ENCODE data around the gene CEPT1. TPM values are rescaled to one million over a fixed set of nuclear protein-coding genes. Genes with fewer than 3 reads are reported as not detected.
"Not testable (repeated sequence)": the region's sequence is repeated elsewhere in the genome, so short reads cannot be mapped to it uniquely, and the experiment has no call there.

Gene CEPT1
- total RNA-seq, result 10 to 100 TPM in 8 of 10 donors, 1 to 10 TPM in 2; 8.5 to 17.2 (median 13.1) TPM
- 10 to 100 TPM in 1 of 2 donors, 1 to 10 TPM in 1; 6.6 to 19.5 TPM for polyA plus RNA-seq
- long read RNA-seq, donor 1, partial matches to known transcripts, result 0 of 10 reads
- long read RNA-seq, donor 1, other reads (novel, unspliced or antisense), result 6 of 10 reads
- long read RNA-seq, donor 2, partial matches to known transcripts, result 2 of 14 reads
- long read RNA-seq, donor 2, other reads (novel, unspliced or antisense), result 7 of 14 reads
- long read RNA-seq, donor 3, transcript CEPT1-201 (9 exons, 2,198 nt), result major isoform, 15 of 29 reads
- long read RNA-seq, donor 3, partial matches to known transcripts, result 4 of 29 reads
- long read RNA-seq, donor 3, other reads (novel, unspliced or antisense), result 10 of 29 reads

DNA sequence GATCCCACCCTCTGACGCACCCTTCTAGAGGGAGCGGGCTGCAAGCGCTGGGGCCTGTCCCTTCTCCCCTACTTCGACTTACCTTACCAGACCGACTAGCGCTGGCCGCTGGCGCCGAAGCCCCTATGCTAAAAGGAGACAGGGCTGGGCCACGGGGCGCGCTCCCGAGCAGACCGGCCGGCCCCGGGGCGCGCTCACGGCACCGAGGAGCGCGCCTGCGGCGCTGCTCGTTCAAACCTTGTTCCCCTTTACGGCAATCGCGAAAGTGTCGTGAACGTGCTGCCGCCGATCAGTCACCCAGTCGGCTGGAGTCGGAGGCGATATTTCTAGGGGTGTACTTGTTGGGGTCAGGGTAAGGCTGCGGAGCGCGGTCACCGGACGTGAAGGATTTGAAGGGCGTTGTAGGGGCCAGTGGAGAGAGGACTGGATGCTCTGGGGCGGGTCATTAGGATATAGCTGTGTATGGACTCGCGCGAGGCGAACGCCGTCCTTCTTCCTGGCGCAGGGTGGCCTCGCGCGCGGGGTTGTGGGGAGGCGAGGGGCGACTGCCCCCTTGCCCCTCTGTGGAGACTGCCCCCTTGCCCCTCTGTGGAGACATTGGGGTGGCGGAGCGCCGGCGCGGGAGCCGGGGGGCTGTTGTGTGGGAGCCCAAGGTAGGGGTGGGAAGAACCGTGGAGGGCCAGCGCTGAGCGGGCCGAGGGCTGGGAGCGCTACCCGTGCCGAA lies at the start of gene CEPT1, which contains the start of gene DRAM2:
Gene CEPT1, plus strand, starts transcription at position 268 of the 724 bp plus-strand sequence. CDS start 7,492 bp downstream, outside the sequence.
Gene DRAM2, minus strand, starts transcription at position 138 of the 724 bp plus-strand sequence. CDS start 8,539 bp downstream, outside the sequence.
- Histone ChIP-seq H3K4me3 (peak within 1 kb of the TSS; percentile 67 to 96 (median 88)), H3K9me3 (no peaks in the 10 kb centered on the region), H3K27ac (peak within 1 kb of the TSS; percentile 76 to 98 (median 94)), H3K4me1 (peaks cover 3 to 56% (median 33%) of the 10 kb centered on the region in 9 donors), H3K27me3 (no peaks in the 10 kb centered on the region), H3K36me3 (peaks cover 0 to 34% (median 12%) of the 10 kb centered on the region in 9 donors)
- intact Hi-C loops (cut with DNase I), result no loop called here
- TF ChIP-seq, protein P1, sequence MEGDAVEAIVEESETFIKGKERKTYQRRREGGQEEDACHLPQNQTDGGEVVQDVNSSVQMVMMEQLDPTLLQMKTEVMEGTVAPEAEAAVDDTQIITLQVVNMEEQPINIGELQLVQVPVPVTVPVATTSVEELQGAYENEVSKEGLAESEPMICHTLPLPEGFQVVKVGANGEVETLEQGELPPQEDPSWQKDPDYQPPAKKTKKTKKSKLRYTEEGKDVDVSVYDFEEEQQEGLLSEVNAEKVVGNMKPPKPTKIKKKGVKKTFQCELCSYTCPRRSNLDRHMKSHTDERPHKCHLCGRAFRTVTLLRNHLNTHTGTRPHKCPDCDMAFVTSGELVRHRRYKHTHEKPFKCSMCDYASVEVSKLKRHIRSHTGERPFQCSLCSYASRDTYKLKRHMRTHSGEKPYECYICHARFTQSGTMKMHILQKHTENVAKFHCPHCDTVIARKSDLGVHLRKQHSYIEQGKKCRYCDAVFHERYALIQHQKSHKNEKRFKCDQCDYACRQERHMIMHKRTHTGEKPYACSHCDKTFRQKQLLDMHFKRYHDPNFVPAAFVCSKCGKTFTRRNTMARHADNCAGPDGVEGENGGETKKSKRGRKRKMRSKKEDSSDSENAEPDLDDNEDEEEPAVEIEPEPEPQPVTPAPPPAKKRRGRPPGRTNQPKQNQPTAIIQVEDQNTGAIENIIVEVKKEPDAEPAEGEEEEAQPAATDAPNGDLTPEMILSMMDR (IDR thresholded peaks at IDR 0.05), result peak in 1 of 9 donors; percentile 1
- DNase-seq, result peak; percentile 89 to 99
- ATAC-seq, result peak; percentile 96 to 98 (median 98)
- 0 to 1% methylated on average over 68 of the region's 68 CpGs for WGBS, 2 donors

DNA sequence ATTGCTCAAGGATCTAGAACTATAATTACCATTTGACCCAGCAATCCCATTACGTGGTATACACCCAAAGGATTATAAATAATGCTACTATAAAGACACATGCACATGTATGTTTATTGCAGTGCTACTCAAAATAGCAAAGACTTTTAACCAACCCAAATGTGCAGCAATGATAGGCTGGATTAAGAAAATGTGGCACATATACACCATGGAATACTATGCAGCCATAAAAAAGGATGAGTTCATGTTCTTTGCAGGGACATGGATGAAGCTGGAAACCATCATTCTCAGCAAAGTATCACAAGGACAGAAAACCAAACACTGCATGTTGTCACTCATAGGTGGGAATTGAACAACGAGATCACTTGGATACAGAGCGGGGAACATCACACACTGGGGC lies 44.6 kb upstream of the CEPT1 start:
- H3K27me3 ChIP-seq; H3K27ac ChIP-seq; intact Hi-C loops (cut with DNase I); H3K36me3 ChIP-seq; H3K4me1 ChIP-seq; ATAC-seq; H3K4me3 ChIP-seq; DNase-seq: not testable (repeated sequence)
- H3K9me3 ChIP-seq, result peaks cover 0 to 69% (median 26%) of the 10 kb centered on the region in 11 donors
- WGBS, 2 donors, result 89 to 93% methylated on average over 3 of the region's 3 CpGs

DNA sequence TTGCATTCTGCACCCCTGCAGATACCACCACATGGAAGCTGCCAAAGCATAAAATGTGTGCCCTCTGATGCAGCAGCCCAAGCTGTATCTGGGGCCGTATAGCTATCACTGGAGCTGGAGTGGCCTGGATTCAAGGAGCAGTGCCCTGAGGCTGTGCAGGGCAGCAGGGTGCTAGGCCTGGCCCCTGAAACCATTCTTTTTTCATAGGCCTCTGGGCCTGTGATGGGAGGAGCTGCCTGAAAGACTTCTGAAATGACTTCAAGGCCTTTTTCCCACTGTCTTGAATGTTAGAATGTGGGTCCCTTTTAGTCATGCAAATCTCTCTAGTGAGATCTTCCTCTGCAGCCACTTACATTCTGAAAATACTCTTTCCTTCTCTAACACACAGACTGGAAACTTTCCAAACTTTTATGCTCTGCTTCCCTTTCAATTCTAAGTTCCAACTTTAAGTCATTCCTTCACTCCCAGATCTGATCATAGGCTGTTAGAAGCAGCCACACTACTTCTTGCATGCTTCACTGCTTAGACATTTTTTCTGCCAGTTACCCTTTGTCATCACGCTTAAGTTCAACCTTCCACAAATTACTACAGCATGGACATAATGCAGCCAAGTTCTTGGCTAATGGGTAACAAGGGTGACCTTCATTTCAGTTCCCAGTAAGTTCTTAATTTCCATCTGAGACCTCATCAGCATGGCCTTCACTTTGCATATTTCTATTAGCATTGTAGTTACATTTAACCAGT lies 42.5 kb upstream of the CEPT1 start:
- 84 to 85% methylated on average over 2 of the region's 2 CpGs for WGBS, 2 donors

DNA sequence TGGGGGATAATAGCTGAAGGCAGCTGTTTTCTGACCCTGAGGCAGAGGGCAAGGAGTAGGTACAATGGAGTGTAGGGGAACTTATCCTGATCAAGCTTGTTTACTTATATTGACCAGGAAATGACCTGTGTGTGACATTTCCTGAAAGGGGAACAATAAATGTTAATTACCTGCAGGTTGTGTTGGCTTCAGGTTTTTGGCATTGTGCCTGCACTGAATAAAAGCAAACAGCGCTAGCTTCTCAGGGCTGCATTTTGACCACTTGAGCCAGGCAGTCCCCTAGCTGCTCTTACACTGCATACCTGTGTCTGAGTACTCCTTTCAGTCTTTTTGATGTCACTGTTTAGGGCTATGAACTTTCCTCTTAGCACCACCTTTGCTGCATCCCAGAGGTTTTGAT lies 40.7 kb upstream of the CEPT1 start:
- Histone ChIP-seq H3K36me3 (no peaks in the 10 kb centered on the region), H3K27me3 (no peaks in the 10 kb centered on the region), H3K27ac (no peak overlapping the region), H3K4me3 (no peak overlapping the region), H3K9me3 (peaks cover 0 to 83% (median 20%) of the 10 kb centered on the region in 11 donors), H3K4me1 (no peaks in the 10 kb centered on the region)
- DNase-seq (no peak), ATAC-seq (no peak)
- TF ChIP-seq, protein P1 (IDR thresholded peaks at IDR 0.05), result no peak
- 70 to 81% methylated on average over 1 of the region's 1 CpG for WGBS, 2 donors
- intact Hi-C loops (cut with DNase I), result no loop called here

More for the DNA sequence above, 42.5 kb upstream of the CEPT1 start:
- Histone ChIP-seq H3K4me3 (no peak overlapping the region), H3K27me3 (no peaks in the 10 kb centered on the region), H3K27ac (no peak overlapping the region), H3K36me3 (no peaks in the 10 kb centered on the region), H3K9me3 (peaks cover 0 to 86% (median 26%) of the 10 kb centered on the region in 11 donors), H3K4me1 (no peaks in the 10 kb centered on the region)
- ATAC-seq (no peak), DNase-seq (no peak)
- intact Hi-C loops (cut with DNase I), result no loop called here
- TF ChIP-seq, protein P1 (IDR thresholded peaks at IDR 0.05), result no peak
